GM18517 (cell line): ENCODE results near the gene CFAP65.

Experiments used
- ATAC-seq: cut with Tn5 transposase; IDR thresholded peaks from one replicate; pipeline ENCODE4 v1.9.1; 2021; ENCODE audit warnings: mild to moderate bottlenecking, moderate library complexity; ENCODE audit not compliant: unreplicated experiment

The CFAP65 gene

GRCh38 chr2:218979846-218980734 lies 61.2 kb downstream of the CFAP65 start:
- ATAC-seq: peak; percentile 77

- ATAC-seq: no peak
These were observed 66.1 kb downstream of the CFAP65 start for GRCh38 chr2:218975060-218975777.

- no peak for ATAC-seq
These were observed 70.4 kb downstream of the CFAP65 start for GRCh38 chr2:218970894-218971293.

GRCh38 chr2:218964041-218964771 lies 77.1 kb downstream of the CFAP65 start:
- no peak for ATAC-seq

GRCh38 chr2:218963601-218964000 lies 77.7 kb downstream of the CFAP65 start:
- no peak for ATAC-seq

- no peak for ATAC-seq
These were observed 78.3 kb downstream of the CFAP65 start for GRCh38 chr2:218962859-218963492.

GRCh38 chr2:218961651-218962570 lies 79.4 kb downstream of the CFAP65 start:
- ATAC-seq: no peak

GRCh38 chr2:218961229-218961628 lies 80.1 kb downstream of the CFAP65 start:
- ATAC-seq: no peak

- no peak for ATAC-seq
These were observed 80.8 kb downstream of the CFAP65 start for GRCh38 chr2:218960309-218961165.

GRCh38 chr2:218959761-218960308 lies 81.5 kb downstream of the CFAP65 start:
- ATAC-seq: peak; percentile 8

GRCh38 chr2:218959141-218959731 lies 82.1 kb downstream of the CFAP65 start, which contains the start of gene CDK5R2:
Gene CDK5R2, plus strand, starts transcription at chr2:218959666. Its CDS starts 155 bp downstream, at chr2:218959821.
- peak; percentile 82 for ATAC-seq

- no peak for ATAC-seq
These were observed 83.0 kb downstream of the CFAP65 start for GRCh38 chr2:218958276-218958675.

- ATAC-seq: no peak
These were observed 83.6 kb downstream of the CFAP65 start for GRCh38 chr2:218957671-218958070.

GRCh38 chr2:218956039-218956438 lies 85.3 kb downstream of the CFAP65 start:
- ATAC-seq: no peak

- ATAC-seq: no peak
These were observed 86.6 kb downstream of the CFAP65 start for GRCh38 chr2:218954541-218955300.

GRCh38 chr2:218953366-218953954 lies 87.9 kb downstream of the CFAP65 start:
- no peak for ATAC-seq
